Measurements from ENCODE around the gene PSME1.

PSME1 gene

GRCh38 chr14:24135834-24136683, at the start of gene PSME1:
PSME1 (plus strand) TSS chr14:24136194; CDS start chr14:24136263, 69 bp downstream.
- peak; percentile 89 for ATAC-seq

DNA sequence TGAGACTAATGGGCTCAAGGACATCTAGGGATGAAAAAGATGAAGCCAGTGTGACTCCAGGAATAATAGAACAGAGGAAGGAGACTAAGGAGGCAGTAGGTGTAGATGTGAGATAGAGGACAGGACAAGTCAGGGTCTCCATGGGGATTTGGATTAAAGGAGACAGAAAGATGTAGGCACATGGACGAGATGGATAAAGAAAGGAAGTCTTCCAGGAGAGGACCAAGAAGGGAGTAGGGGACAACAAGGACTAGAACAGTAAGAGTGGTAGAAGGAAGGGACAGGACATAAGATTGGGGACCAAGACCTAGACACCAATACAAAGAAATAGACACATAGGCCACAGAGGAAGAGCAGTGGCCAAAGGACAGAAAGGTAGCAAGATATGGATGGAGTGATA, 49.0 kb upstream of the PSME1 start:
- ATAC-seq = no peak

DNA sequence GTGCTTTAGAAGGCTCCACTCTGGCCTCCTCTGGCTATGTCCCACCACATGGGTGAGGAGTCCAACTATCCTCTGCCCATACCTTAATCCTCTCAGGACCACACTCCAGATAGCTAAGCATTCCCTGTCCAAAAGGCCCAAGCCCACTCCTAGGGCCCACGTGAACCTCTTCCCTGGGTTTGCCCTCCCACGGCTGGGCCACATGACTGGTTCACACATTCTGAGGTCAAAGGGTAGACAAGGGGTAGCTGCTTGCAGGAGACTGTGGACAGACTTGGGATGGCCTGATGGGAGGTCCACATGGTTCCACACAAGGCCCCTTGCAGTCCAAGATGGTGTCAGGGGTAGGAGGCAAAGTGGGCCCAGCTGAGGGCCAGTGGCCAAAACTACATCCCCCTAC, 47.9 kb upstream of the PSME1 start:
- no peak for ATAC-seq

- ATAC-seq = no peak
These were observed 46.1 kb upstream of the PSME1 start for GRCh38 chr14:24089890-24090289.

- ATAC-seq = no peak
These were observed 43.9 kb upstream of the PSME1 start for GRCh38 chr14:24092110-24092504.

GRCh38 chr14:24092505-24093206, 43.3 kb upstream of the PSME1 start:
- no peak for ATAC-seq

- no peak for ATAC-seq
These were observed 42.6 kb upstream of the PSME1 start for GRCh38 chr14:24093207-24093900.

DNA sequence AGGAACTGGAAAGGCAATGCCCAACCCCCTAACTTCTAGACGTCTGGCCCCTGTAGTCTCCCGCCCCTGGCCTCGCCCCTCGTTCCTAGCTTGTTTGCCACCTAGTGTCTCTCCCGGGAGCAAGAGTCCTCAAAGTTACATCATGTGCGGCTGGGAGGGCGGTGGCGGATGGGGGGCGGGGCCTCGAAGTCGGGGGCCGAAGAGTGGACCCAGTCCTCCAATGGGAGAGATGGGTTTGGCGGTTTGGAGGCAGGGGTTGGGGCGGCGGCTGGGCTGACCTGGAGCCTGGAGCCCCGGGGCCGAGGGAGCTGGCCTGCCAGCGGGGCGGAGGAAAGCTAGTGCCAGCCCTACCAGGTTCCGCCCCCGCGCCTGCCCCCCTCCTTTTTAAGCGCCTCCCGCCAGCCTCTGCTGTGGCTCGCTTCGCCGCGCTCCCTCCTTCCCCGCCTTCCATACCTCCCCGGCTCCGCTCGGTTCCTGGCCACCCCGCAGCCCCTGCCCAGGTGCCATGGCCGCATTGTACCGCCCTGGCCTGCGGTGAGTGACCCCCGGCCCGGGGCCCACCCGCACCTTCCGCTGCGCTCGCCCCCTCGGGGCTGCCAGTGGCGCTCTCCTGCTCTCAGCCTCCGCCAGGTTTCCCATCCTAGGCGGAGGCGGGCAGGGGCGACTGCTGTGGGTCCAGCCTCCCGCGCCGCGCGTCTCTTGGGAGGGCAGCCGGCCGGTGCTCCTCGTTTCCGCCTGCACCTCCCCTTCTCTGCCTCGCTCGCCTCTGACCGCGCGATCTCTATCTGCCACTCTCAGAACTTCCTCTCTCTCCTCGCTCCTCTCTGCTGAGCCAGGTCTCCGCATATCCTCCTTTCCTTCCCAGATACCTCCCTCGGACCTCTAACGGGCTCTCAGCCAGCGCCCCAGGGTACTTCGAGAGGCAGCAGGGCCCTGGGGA, 41.8 kb upstream of the PSME1 start, which contains the start of gene PCK2:
PCK2 (plus strand) TSS at position 411 of the 940 bp plus-strand sequence; CDS start at position 506, 95 bp downstream.
- peak; percentile 75 to 77 for ATAC-seq

- no peak for ATAC-seq
These were observed 41.1 kb upstream of the PSME1 start for GRCh38 chr14:24094841-24095270.

DNA sequence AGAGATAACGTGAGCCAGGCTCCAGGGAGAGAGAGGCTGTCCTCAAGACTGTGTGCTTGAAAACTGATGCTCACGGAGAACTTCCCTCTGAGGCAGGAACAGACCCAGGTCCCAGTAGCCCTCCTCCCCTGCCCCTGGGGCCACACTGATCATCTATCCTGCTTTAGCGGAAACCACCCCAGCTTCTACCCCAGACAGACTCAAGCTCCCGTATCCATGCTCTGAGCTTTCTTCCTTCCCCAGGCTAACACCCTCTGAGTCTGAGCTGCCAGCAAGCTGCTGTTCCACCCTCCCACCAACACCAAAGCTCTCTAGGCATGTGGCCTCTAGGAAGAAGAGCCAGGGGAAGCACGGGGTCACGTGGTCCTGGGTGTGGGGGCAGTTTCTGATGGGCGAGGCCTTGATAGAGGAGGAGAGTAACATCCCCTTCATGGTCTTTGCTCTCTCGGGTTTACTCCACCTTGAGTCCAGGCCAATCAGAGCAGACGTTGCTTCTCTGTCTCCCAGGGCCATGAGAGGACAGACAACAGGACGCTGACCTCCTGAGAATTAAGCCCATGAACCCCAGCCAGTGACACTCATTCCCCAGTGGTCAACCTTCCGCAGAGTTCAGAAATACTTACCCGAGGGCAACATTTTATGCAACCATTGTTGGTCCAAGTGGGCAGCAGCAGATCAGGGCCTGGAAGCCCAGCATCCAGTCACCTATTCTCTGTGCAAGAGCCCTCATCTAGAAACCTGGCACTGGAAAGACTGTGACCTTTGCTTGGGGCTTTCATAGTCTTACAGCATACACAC, 40.5 kb upstream of the PSME1 start:
- peak; percentile 44 to 48 for ATAC-seq

- no peak for ATAC-seq
These were observed 39.3 kb upstream of the PSME1 start for GRCh38 chr14:24096545-24097181.

DNA sequence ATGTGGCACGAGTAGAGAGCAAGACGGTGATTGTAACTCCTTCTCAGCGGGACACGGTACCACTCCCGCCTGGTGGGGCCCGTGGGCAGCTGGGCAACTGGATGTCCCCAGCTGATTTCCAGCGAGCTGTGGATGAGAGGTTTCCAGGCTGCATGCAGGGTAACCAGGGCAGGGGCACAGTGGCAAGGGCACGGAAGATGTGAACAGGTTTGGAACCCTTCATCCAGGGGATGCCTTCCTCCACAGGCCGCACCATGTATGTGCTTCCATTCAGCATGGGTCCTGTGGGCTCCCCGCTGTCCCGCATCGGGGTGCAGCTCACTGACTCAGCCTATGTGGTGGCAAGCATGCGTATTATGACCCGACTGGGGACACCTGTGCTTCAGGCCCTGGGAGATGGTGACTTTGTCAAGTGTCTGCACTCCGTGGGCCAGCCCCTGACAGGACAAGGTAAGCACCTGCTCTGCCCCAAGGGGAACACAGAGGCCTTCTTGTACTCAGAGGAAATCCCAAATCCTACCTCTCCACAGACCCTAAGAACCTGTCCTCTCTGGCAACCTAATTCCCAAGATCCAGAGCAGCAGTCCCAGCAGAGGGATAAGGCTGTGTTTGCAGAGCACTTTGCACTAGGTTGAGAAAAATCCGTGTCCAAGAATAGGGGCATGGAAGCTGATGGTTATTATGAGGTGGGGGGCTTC, 37.6 kb upstream of the PSME1 start:
- ATAC-seq = no peak

- ATAC-seq = no peak
These were observed 36.8 kb upstream of the PSME1 start for GRCh38 chr14:24098927-24099813.

GRCh38 chr14:24100197-24100981, 35.6 kb upstream of the PSME1 start:
- ATAC-seq = no peak

GRCh38 chr14:24100982-24101494, 35.0 kb upstream of the PSME1 start:
- no peak for ATAC-seq

DNA sequence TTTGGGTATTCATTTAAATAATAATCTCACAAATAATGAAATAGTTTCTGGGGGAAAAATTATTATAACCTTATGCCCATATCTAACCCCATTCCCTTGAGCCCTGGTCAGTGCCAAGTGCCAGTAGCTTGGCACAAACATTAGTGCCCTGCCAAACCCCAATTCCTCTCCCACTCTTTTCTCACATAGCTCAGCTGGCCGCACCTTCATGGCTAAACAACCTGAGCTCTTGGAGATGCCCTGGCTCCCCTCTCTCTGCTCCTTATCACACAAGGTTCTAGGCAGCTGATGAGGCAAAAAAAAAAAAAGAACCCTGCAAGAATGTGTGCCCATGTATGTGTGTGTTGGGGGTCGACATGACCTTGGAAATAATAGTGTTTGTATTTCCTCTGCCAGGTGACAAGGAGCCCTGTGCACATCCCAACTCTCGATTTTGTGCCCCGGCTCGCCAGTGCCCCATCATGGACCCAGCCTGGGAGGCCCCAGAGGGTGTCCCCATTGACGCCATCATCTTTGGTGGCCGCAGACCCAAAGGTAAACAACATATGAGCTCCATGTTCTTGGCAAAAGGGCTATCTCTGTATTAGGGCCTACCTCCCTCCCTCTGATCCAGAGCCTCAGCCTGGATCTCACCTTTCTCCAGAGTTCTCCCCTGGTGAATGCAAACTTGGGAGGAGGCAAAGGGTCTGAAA, 33.5 kb upstream of the PSME1 start:
- no peak for ATAC-seq

DNA sequence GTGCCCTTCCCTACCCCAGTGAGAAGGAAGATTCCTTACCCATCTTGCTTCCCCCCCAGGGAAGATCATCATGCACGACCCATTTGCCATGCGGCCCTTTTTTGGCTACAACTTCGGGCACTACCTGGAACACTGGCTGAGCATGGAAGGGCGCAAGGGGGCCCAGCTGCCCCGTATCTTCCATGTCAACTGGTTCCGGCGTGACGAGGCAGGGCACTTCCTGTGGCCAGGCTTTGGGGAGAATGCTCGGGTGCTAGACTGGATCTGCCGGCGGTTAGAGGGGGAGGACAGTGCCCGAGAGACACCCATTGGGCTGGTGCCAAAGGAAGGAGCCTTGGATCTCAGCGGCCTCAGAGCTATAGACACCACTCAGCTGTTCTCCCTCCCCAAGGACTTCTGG, 32.5 kb upstream of the PSME1 start:
- no peak for ATAC-seq

Measured in activated CD4-positive, CD25-positive, alpha-beta regulatory T cell treated with anti-CD3 and anti-CD28 coated beads, Interleukin-2, amount 50 U/mL, for 24 hours (primary cell).